Heart right ventricle (tissue), 16 donors: Measurements from ENCODE around the gene GLT6D1. TPM values are rescaled to one million over a fixed set of nuclear protein-coding genes. Genes with fewer than 3 reads are reported as not detected.

Experiments used
- ATAC-seq, 8 donors: fragments of 200-7000 bp; cut with Tn5 transposase; one replicate each; pipeline ENCODE4 v1.9.1; 2020; ENCODE audit warnings: mild to moderate bottlenecking in 8 of 8, moderate library complexity in 8 of 8, moderate number of reproducible peaks in 1 of 8
- DNase-seq, 2 donors: peaks; one replicate each; pipeline ENCODE4 v3.0.0-alpha.2; 2020
- H3K27ac ChIP-seq, 10 donors: fragments of 200-600 bp; sonication (generic) in 2 of 10; one replicate each; pipeline versions ENCODE4 v1.5.0 to v1.8.0; 2020 to 2022; ENCODE audit warnings: mild to moderate bottlenecking in 3 of 10
- H3K27me3 ChIP-seq, 7 donors: fragments of 200-600 bp; one replicate each; pipeline ENCODE4 v1.8.0; 2021 to 2022; ENCODE audit warnings: mild to moderate bottlenecking in 2 of 7
- H3K36me3 ChIP-seq, 9 donors: fragments of 200-600 bp; sonication (generic) in 1 of 9; one replicate each; pipeline versions ENCODE4 v1.5.0 to v1.8.0; 2020 to 2022; ENCODE audit warnings: mild to moderate bottlenecking in 2 of 9
- H3K4me1 ChIP-seq, 9 donors: fragments of 200-600 bp; sonication (generic) in 1 of 9; one replicate each; pipeline versions ENCODE4 v1.5.0 to v1.8.0; 2020 to 2022; ENCODE audit warnings: mild to moderate bottlenecking in 4 of 9
- H3K4me3 ChIP-seq, 10 donors: fragments of 200-600 bp; sonication (generic) in 2 of 10; one replicate each; pipeline versions ENCODE4 v1.5.0 to v1.8.0; 2020 to 2022; ENCODE audit warnings: mild to moderate bottlenecking in 7 of 10, moderate library complexity in 2 of 10
- H3K9me3 ChIP-seq, 11 donors: fragments of 200-600 bp in 10 of 11; sonication (generic) in 2 of 11; one replicate each; pipeline versions ENCODE4 v1.5.0 to v1.8.0; 2013 to 2022; ENCODE audit warnings: mild to moderate bottlenecking in 2 of 11, control low read depth in 1 of 11, moderate library complexity in 1 of 11
- CTCF ChIP-seq, 9 donors: fragments of 200-600 bp; sonication (generic) in 2 of 9; IDR thresholded peaks; one replicate each; pipeline versions ENCODE4 v1.5.0 to v1.8.0; 2021 to 2022; ENCODE audit warnings: antibody characterized with exemption in 9 of 9, mild to moderate bottlenecking in 5 of 9, moderate library complexity in 1 of 9
- WGBS, 2 donors: extraction: QIAGEN DNeasy Blood & Tissue Kit; methylation state at CpG; one replicate each; pipeline ENCODE4 v1.1.7; 2013; ENCODE audit warnings: inconsistent platforms in 1 of 2; 5-methylcytosine and 5-hydroxymethylcytosine counted together
- intact Hi-C, 10 donors: fragments of 100-400 bp; cut with DNase I; formaldehyde crosslinking; loops; one replicate each; pipeline versions ENCODE4 v1.11.1 to v1.14.2; 2022
- polyA plus RNA-seq, 2 donors: library from polyadenylated mRNA; stranded (reverse); fragments of 200-250 nt; gene quantifications; one replicate each; pipeline ENCODE4 v1.2.3, GENCODE V29; 2013
- total RNA-seq, 10 donors: library from RNA; stranded (reverse); fragmentation: NEBNext Ultra II Directional in 3 of 10; extraction: Animal tissue kit (Norgen Biotek cat#: 25700) in 3 of 10; gene quantifications; one replicate each; pipeline versions ENCODE4 v1.2.1 to v1.2.4, GENCODE V29; 2021 to 2023
- donor health status: Arrhythmogenic right ventricular cardiomyopathy.
- donor health status: ischemic (EF 13 %, LVEDD 7.1; RV severe dilation, severe dysfunction).
- donor health status: healthy with polysubstance abuse.
- donor health status: DM: no; HTN: yes; CAD: no.
- donor health status: DM: no; HTN: no; CAD: no.
- donor health status: ischemic (EF 25% LVEDD 6.9; RV normal size, moderate dysfunction).
- donor health status: ischemic (EF 25% LVEDD 5.7; RV mildly dilated, moderate dysfunction).
- donor health status: healthy.
- donor health status: DM: yes; HTN: yes; CAD: no.
- donor health status: Ischemic cardiomyopathy.
- donor health status: ischemic (EF 35%, LVEDD 5.7; RV mildly dilated, moderate dysfunction).
- donor health status: nonischemic (EF 11% LVEDD 7.7; RV severe dilation, severe dysfunction).
- donor health status: DM: yes; HTN: yes; CAD: no.
- donor health status: PGD.
- donor health status: ischemic (EF 29% LVEDD 5.4; RV normal size, mild dysfunction).
- donor health status: nonischemic (EF 23%, LVEDD 6.1; RV moderate dilation, normal function).

GLT6D1 gene
- total and polyA plus RNA-seq, 12 donors: not detected

GRCh38 chr9:135580664-135581380, 58.5 kb downstream of the GLT6D1 start:
- intact Hi-C loops: no loop called here
- no peak for TF ChIP-seq CTCF (IDR thresholded peaks at IDR 0.05)
- DNase-seq (no peak), ATAC-seq (no peak)
- H3K27ac ChIP-seq: no peak overlapping the region
- H3K36me3 ChIP-seq: no peaks in the 10 kb centered on the region
- H3K4me3 ChIP-seq: no peak overlapping the region
- no peaks in the 10 kb centered on the region for H3K9me3 ChIP-seq
- no peaks in the 10 kb centered on the region for H3K4me1 ChIP-seq
- peaks cover 0 to 19% (median 7%) of the 10 kb centered on the region in 7 donors for H3K27me3 ChIP-seq
- WGBS, 2 donors: 86 to 89% methylated on average over 11 of the region's 11 CpGs

GRCh38 chr9:135579889-135580660, 59.3 kb downstream of the GLT6D1 start:
- WGBS, 2 donors: 73 to 75% methylated on average over 10 of the region's 10 CpGs
- no peaks in the 10 kb centered on the region for H3K4me1 ChIP-seq
- ATAC-seq: no peak
- DNase-seq: no peak
- TF ChIP-seq CTCF (IDR thresholded peaks at IDR 0.05): no peak
- no peaks in the 10 kb centered on the region for H3K36me3 ChIP-seq
- H3K27ac ChIP-seq: no peak overlapping the region
- no peaks in the 10 kb centered on the region for H3K9me3 ChIP-seq
- intact Hi-C loops: no loop called here
- H3K4me3 ChIP-seq: no peak overlapping the region
- peaks cover 0 to 27% (median 7%) of the 10 kb centered on the region in 7 donors for H3K27me3 ChIP-seq

- Histone ChIP-seq H3K27ac (no peak overlapping the region), H3K27me3 (peaks cover 0 to 34% (median 7%) of the 10 kb centered on the region in 7 donors), H3K4me1 (no peaks in the 10 kb centered on the region), H3K4me3 (no peak overlapping the region), H3K9me3 (no peaks in the 10 kb centered on the region), H3K36me3 (no peaks in the 10 kb centered on the region)
- no peak for TF ChIP-seq CTCF (IDR thresholded peaks at IDR 0.05)
- intact Hi-C loops: no loop called here
- DNase-seq (no peak), ATAC-seq (no peak)
- 44 to 65% methylated on average over 2 of the region's 2 CpGs for WGBS, 2 donors
These were observed 60.0 kb downstream of the GLT6D1 start for GRCh38 chr9:135579356-135579755.

GRCh38 chr9:135577256-135577655, 62.1 kb downstream of the GLT6D1 start:
- H3K4me3 ChIP-seq: no peak overlapping the region
- DNase-seq: no peak
- H3K27ac ChIP-seq: no peak overlapping the region
- 84 to 90% methylated on average over 10 of the region's 10 CpGs for WGBS, 2 donors
- peaks cover 0 to 35% (median 9%) of the 10 kb centered on the region in 7 donors for H3K27me3 ChIP-seq
- H3K4me1 ChIP-seq: no peaks in the 10 kb centered on the region
- ATAC-seq: no peak
- intact Hi-C loops: no loop called here
- H3K9me3 ChIP-seq: no peaks in the 10 kb centered on the region
- no peak for TF ChIP-seq CTCF (IDR thresholded peaks at IDR 0.05)
- H3K36me3 ChIP-seq: no peaks in the 10 kb centered on the region
